Lower leg skin (tissue), 4 donors: Measurements from ENCODE around the gene ABI3. TPM values are rescaled to one million over a fixed set of nuclear protein-coding genes. Genes with fewer than 3 reads are reported as not detected.

Source experiments
- DNase-seq, 2 donors: peaks; one replicate each; pipeline ENCODE4 v3.0.0-alpha.2; 2019; ENCODE audit warnings: low spot score in 2 of 2
- H3K4me3 ChIP-seq: fragments of 200-600 bp; sonication (generic); 2 replicates; pipeline ENCODE4 v1.5.1; 2017; ENCODE audit warnings: mild to moderate bottlenecking, low read depth; ENCODE audit not compliant: poor library complexity, severe bottlenecking
- POLR2A ChIP-seq, 2 donors: fragments of 450-650 bp; IDR thresholded peaks; one replicate each; pipeline ENCODE4 v1.6.1; 2016 to 2017; ENCODE audit warnings: antibody characterized with exemption in 2 of 2, mild to moderate bottlenecking in 1 of 2, moderate library complexity in 1 of 2
- WGBS, 2 donors: methylation state at CpG; one replicate each; pipeline ENCODE4 v1.1.5; 2018; 5-methylcytosine and 5-hydroxymethylcytosine counted together
- intact Hi-C: fragments of 100-400 bp; cut with DNase I; formaldehyde crosslinking; loops from one replicate; pipeline ENCODE4 v1.15.0; 2023; ENCODE audit warnings: low total_unique reads
- total RNA-seq, 4 donors: library from RNA; depleted of rRNA; stranded (reverse); fragments of >200 nt; gene quantifications; one replicate each; pipeline ENCODE4 v1.1.0, GENCODE V29; 2016
- TF ChIP-seq, protein P1 (sequence below), 3 donors: fragments of 450-650 bp; IDR thresholded peaks; one replicate each; pipeline ENCODE4 v1.5.1; 2016; ENCODE audit warnings: antibody characterized with exemption in 3 of 3, mild to moderate bottlenecking in 3 of 3, moderate library complexity in 2 of 3

The ABI3 gene
- total RNA-seq, 4 donors from 2014 or later, result 1.6 to 5.4 (median 4.7) TPM

DNA sequence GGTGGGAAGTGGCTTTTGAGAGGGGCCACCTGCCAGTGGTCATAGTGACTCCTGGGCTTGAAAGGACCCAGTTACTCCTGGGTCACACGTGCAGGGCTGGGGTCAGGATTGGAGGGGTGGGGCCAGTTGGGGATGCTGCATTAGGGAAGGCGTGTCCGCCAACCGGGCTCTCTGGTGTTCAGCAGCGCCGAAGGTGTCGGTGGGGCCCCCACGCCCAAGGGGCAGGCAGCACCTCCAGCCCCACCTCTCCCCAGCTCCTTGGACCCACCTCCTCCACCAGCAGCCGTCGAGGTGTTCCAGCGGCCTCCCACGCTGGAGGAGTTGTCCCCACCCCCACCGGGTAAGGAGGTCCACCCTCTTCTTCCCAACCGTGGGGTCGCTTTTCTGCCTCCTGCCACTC is 9.5 kb downstream of the ABI3 start:
- intact Hi-C loops, result no loop called here
- WGBS, 2 donors, result 65 to 67% methylated on average over 8 to 15 of the region's 15 CpGs

GRCh38 chr17:49223168-49223516 is 12.6 kb downstream of the ABI3 start:
- no peak for DNase-seq
- no peak for TF ChIP-seq POLR2A (IDR thresholded peaks at IDR 0.05)
- TF ChIP-seq, protein P1, sequence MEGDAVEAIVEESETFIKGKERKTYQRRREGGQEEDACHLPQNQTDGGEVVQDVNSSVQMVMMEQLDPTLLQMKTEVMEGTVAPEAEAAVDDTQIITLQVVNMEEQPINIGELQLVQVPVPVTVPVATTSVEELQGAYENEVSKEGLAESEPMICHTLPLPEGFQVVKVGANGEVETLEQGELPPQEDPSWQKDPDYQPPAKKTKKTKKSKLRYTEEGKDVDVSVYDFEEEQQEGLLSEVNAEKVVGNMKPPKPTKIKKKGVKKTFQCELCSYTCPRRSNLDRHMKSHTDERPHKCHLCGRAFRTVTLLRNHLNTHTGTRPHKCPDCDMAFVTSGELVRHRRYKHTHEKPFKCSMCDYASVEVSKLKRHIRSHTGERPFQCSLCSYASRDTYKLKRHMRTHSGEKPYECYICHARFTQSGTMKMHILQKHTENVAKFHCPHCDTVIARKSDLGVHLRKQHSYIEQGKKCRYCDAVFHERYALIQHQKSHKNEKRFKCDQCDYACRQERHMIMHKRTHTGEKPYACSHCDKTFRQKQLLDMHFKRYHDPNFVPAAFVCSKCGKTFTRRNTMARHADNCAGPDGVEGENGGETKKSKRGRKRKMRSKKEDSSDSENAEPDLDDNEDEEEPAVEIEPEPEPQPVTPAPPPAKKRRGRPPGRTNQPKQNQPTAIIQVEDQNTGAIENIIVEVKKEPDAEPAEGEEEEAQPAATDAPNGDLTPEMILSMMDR (IDR thresholded peaks at IDR 0.05), result no peak
- 22 to 25% methylated on average over 8 to 9 of the region's 9 CpGs for WGBS, 2 donors
- H3K4me3 ChIP-seq, result no peak overlapping the region
- intact Hi-C loops, result no loop called here

More for the DNA sequence above, 9.5 kb downstream of the ABI3 start:
- no peak for DNase-seq
- H3K4me3 ChIP-seq, result no peak overlapping the region
- TF ChIP-seq, protein P1 (IDR thresholded peaks at IDR 0.05), result no peak
- no peak for TF ChIP-seq POLR2A (IDR thresholded peaks at IDR 0.05)

DNA sequence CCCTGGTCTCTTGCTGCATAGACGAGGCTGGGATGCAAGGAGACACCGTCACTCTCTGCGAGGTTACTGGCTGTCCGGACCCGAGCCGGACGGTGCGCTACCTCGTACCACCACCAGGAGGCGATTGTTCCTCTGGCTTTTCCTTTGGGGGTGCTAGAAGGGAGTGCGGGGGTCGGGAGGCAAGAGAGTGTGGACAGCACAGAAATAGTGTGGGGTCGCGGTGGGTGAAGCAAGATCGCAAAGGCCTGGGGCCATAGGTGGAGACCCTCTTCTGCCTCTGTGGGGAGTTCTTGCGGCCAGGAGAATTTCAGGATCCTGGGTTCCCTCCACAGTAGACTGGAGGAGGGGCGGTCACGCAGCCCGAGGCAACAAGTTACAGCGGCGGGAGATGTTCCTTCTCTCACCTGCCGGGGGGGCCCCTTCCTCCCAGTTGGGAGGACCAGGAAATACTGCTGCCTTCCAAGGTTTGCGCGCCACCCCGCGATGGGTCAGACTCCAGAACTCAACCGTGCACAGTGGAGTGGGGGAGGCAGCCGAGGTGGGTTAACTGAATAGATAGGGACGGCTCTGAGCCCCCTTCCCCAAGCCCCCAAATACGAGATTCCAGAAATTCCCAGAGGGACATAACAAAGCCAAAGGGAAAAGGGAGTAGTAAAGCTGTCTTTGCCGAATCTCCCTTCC is 13.2 kb downstream of the ABI3 start:
- intact Hi-C loops, result no loop called here
- DNase-seq, result peak; percentile 32 to 91
- 4 to 11% methylated on average over 29 to 31 of the region's 31 CpGs for WGBS, 2 donors
- H3K4me3 ChIP-seq, result no peak overlapping the region
- TF ChIP-seq, protein P1 (IDR thresholded peaks at IDR 0.05), result peak in 1 of 3 donors; percentile 58
- no peak for TF ChIP-seq POLR2A (IDR thresholded peaks at IDR 0.05)

DNA sequence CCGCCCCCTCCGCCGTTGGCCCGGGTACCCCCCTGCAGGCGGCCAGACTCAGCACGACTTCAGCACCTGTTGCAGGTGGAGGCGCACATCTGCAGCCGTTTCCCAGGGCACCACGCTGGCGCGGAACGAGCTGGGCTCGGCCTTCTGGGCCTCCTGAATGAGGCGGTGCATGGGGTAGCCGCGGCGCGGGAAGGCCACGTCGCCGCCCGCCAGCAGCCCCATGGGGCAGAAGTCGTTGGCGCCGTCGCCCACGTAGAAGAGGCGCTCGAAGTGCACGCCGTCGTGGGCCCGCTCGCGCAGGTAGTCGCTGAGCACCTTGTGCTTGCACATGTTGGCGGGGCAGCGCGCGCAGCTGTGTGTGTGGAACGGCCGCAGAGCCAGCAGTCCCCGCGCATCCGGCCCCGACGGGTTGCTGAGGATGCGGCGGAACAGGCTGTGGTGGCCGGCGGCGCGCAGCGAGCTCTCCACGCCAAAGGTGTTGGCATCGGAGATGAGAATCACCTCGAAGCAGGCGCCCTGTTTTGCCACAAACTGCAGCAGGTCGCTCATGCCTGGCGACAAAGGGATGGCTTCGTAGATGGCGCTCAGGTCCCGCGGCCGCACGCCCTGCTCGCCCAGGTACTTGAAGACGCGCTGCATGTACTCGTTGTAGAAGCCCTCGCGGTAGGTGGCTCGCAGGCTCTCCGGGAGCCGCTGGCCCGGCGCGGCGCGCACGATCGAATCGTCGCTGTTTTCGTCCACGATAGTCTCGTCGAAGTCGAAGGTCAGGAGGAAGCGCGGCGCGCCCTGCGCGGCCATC is 13.9 kb downstream of the ABI3 start:
- H3K4me3 ChIP-seq, result no peak overlapping the region
- DNase-seq, result peak in 1 of 2 donors; percentile 88
- intact Hi-C loops, result no loop called here
- WGBS, 2 donors, result 8 to 15% methylated on average over 46 to 84 of the region's 95 CpGs
- no peak for TF ChIP-seq POLR2A (IDR thresholded peaks at IDR 0.05)
- TF ChIP-seq, protein P1 (IDR thresholded peaks at IDR 0.05), result no peak

GRCh38 chr17:49224997-49225337 is 14.5 kb downstream of the ABI3 start:
- no peak for DNase-seq
- 28 to 46% methylated on average over 5 to 11 of the region's 11 CpGs for WGBS, 2 donors
- no peak overlapping the region for H3K4me3 ChIP-seq
- intact Hi-C loops, result loop anchor here (5.0 kb wide), 1 partner anchor 43 kb away; no protein-coding TSS in a partner anchor
- TF ChIP-seq POLR2A (IDR thresholded peaks at IDR 0.05), result no peak
- TF ChIP-seq, protein P1 (IDR thresholded peaks at IDR 0.05), result no peak
